ENCODE results near the gene VPS72. TPM values are rescaled to one million over a fixed set of nuclear protein-coding genes. Genes with fewer than 3 reads are reported as not detected.

VPS72 gene
- total and polyA plus RNA-seq, 10 of the 15 experiments (the other 5 are each of a cell fraction or from before 2014, with no cell fraction given) = 6.7 to 77.8 (median 58.1) TPM

GRCh38 chr1:151196292-151196800 is 6.3 kb upstream of the VPS72 start (continued):
- TF ChIP-seq ZNF207 (IDR thresholded peaks at IDR 0.05; ENCODE audit: borderline replicate concordance) = no peak
- TF ChIP-seq, protein P1, sequence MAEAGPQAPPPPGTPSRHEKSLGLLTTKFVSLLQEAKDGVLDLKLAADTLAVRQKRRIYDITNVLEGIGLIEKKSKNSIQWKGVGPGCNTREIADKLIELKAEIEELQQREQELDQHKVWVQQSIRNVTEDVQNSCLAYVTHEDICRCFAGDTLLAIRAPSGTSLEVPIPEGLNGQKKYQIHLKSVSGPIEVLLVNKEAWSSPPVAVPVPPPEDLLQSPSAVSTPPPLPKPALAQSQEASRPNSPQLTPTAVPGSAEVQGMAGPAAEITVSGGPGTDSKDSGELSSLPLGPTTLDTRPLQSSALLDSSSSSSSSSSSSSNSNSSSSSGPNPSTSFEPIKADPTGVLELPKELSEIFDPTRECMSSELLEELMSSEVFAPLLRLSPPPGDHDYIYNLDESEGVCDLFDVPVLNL (IDR thresholded peaks at IDR 0.05; ENCODE audit: low read depth, low read length) = no peak
- no peak for TF ChIP-seq JUNB (IDR thresholded peaks at IDR 0.05)
- no peak for TF ChIP-seq FOXK2 (IDR thresholded peaks at IDR 0.05)
- no peak for TF ChIP-seq SP1 (IDR thresholded peaks at IDR 0.05; ENCODE audit: low read depth, low read length)
- no peak for TF ChIP-seq HDAC6 (IDR thresholded peaks at IDR 0.05; ENCODE audit: unreplicated experiment)
- TF ChIP-seq, protein P2, sequence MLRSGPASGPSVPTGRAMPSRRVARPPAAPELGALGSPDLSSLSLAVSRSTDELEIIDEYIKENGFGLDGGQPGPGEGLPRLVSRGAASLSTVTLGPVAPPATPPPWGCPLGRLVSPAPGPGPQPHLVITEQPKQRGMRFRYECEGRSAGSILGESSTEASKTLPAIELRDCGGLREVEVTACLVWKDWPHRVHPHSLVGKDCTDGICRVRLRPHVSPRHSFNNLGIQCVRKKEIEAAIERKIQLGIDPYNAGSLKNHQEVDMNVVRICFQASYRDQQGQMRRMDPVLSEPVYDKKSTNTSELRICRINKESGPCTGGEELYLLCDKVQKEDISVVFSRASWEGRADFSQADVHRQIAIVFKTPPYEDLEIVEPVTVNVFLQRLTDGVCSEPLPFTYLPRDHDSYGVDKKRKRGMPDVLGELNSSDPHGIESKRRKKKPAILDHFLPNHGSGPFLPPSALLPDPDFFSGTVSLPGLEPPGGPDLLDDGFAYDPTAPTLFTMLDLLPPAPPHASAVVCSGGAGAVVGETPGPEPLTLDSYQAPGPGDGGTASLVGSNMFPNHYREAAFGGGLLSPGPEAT (IDR thresholded peaks at IDR 0.05; ENCODE audit: low read depth) = 0 out of 2 replicates have a peak, but pooled peaks have one; percentile 42
- TF ChIP-seq CREB1 (IDR thresholded peaks at IDR 0.05; ENCODE audit: low read depth) = no peak
- no peak for TF ChIP-seq NFXL1 (IDR thresholded peaks at IDR 0.05; ENCODE audit: borderline replicate concordance)
- TF ChIP-seq NBN (IDR thresholded peaks at IDR 0.05) = 0 out of 2 replicates have a peak, but pooled peaks have one; percentile 37
- TF ChIP-seq PAX5 (IDR thresholded peaks at IDR 0.05; ENCODE audit: borderline replicate concordance, low read depth, low read length) = no peak
- TF ChIP-seq SUPT20H (IDR thresholded peaks at IDR 0.05; ENCODE audit: borderline replicate concordance, control insufficient read depth, low read depth, low read length) = no peak
- TF ChIP-seq, protein P3, sequence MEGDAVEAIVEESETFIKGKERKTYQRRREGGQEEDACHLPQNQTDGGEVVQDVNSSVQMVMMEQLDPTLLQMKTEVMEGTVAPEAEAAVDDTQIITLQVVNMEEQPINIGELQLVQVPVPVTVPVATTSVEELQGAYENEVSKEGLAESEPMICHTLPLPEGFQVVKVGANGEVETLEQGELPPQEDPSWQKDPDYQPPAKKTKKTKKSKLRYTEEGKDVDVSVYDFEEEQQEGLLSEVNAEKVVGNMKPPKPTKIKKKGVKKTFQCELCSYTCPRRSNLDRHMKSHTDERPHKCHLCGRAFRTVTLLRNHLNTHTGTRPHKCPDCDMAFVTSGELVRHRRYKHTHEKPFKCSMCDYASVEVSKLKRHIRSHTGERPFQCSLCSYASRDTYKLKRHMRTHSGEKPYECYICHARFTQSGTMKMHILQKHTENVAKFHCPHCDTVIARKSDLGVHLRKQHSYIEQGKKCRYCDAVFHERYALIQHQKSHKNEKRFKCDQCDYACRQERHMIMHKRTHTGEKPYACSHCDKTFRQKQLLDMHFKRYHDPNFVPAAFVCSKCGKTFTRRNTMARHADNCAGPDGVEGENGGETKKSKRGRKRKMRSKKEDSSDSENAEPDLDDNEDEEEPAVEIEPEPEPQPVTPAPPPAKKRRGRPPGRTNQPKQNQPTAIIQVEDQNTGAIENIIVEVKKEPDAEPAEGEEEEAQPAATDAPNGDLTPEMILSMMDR (IDR thresholded peaks at IDR 0.05 in 2 of 3, conservative IDR thresholded peaks at IDR 0.05 in 1 of 3; ENCODE audit: control insufficient read depth in 2 of 3, extremely low read depth in 1 of 3, insufficient read depth in 1 of 3, low read depth in 3 of 3, low read length in 3 of 3) = peak; percentile 52 to 64 (median 57); a peak in 5 of 6 replicates
- no peak for TF ChIP-seq SIX5 (IDR thresholded peaks at IDR 0.05; ENCODE audit: low read depth, low read length, severe bottlenecking)
- no peak for TF ChIP-seq MYC (IDR thresholded peaks at IDR 0.05; ENCODE audit: insufficient read depth, insufficient read length, insufficient replicate concordance, low read length, severe bottlenecking)
- TF ChIP-seq SIN3A (IDR thresholded peaks at IDR 0.05; ENCODE audit: low read depth, low read length) = no peak
- TF ChIP-seq MYB (IDR thresholded peaks at IDR 0.05; ENCODE audit: borderline replicate concordance, low read depth, low read length) = no peak
- TF ChIP-seq TARDBP (IDR thresholded peaks at IDR 0.05; ENCODE audit: borderline replicate concordance) = no peak
- no peak for TF ChIP-seq SMAD1 (IDR thresholded peaks at IDR 0.05; ENCODE audit: low read depth, partially characterized antibody)
- no peak for TF ChIP-seq WRNIP1 (IDR thresholded peaks at IDR 0.05; ENCODE audit: borderline replicate concordance, low read depth, low read length)
- TF ChIP-seq CBX3 (IDR thresholded peaks at IDR 0.05; ENCODE audit: borderline replicate concordance, low read depth) = no peak
- TF ChIP-seq STAT1 (conservative IDR thresholded peaks at IDR 0.05) = no peak
- TF ChIP-seq ASH2L (IDR thresholded peaks at IDR 0.05; ENCODE audit: borderline replicate concordance, low read depth) = no peak
- TF ChIP-seq SRF (IDR thresholded peaks at IDR 0.05; ENCODE audit: low read depth in 2 of 2, low read length in 2 of 2) = no peak
- TF ChIP-seq HSF1 (IDR thresholded peaks at IDR 0.05; ENCODE audit: low read depth, low read length) = no peak
- TF ChIP-seq IRF4 (IDR thresholded peaks at IDR 0.05; ENCODE audit: low read depth, low read length) = no peak
- TF ChIP-seq GABPA (IDR thresholded peaks at IDR 0.05; ENCODE audit: low read depth) = no peak
